DOHH2 (cell line): Measurements from ENCODE around the gene KIZ.

Experiments used
- H3F3A ChIP-seq: fragments of 200-600 bp; sonication (generic), shearing (Covaris generic); 2 replicates; pipeline ENCODE4 v1.6.0; 2016; ENCODE audit warnings: antibody characterized with exemption, mild to moderate bottlenecking; ENCODE audit not compliant: control insufficient read depth, insufficient read depth
- H3K27ac ChIP-seq: fragments of 200-600 bp; sonication (generic); 2 replicates; pipeline ENCODE4 v1.5.1; 2014; ENCODE audit warnings: low read depth, mild to moderate bottlenecking, low read length, moderate library complexity
- H3K27me3 ChIP-seq: fragments of 200-600 bp; sonication (generic); 2 replicates; pipeline ENCODE4 v1.6.1; 2014; ENCODE audit warnings: mild to moderate bottlenecking, low read length, mixed read lengths; ENCODE audit not compliant: control insufficient read depth
- H3K36me3 ChIP-seq: fragments of 200-600 bp; sonication (generic); 2 replicates; pipeline ENCODE4 v1.6.1; 2014; ENCODE audit warnings: mild to moderate bottlenecking, low read length, moderate library complexity, mixed read lengths; ENCODE audit not compliant: control insufficient read depth
- H3K4me1 ChIP-seq: fragments of 200-600 bp; sonication (generic); 2 replicates; pipeline ENCODE4 v1.6.1; 2014; ENCODE audit warnings: mild to moderate bottlenecking, low read length, mixed read lengths; ENCODE audit not compliant: control insufficient read depth
- H3K4me2 ChIP-seq: fragments of 200-600 bp; sonication (generic); 2 replicates; pipeline ENCODE4 v1.6.0; 2014; ENCODE audit warnings: mild to moderate bottlenecking, low read length, moderate library complexity
- H3K4me3 ChIP-seq: fragments of 200-600 bp; sonication (generic); 2 replicates; pipeline ENCODE4 v1.5.1; 2014; ENCODE audit warnings: mild to moderate bottlenecking, low read length, mixed read lengths
- H3K79me2 ChIP-seq: fragments of 200-600 bp; sonication (generic); 2 replicates; pipeline ENCODE4 v1.6.1; 2014; ENCODE audit warnings: mild to moderate bottlenecking, low read length, mixed read lengths; ENCODE audit not compliant: control insufficient read depth
- H3K9me2 ChIP-seq: fragments of 200-600 bp; sonication (generic); replicated peaks from 2 replicates; pipeline ENCODE4 v1.6.1; 2014; ENCODE audit warnings: mild to moderate bottlenecking, low read length, mixed read lengths; ENCODE audit not compliant: control insufficient read depth
- H3K9me3 ChIP-seq: fragments of 200-600 bp; sonication (generic); 2 replicates; pipeline ENCODE4 v1.6.1; 2014; ENCODE audit warnings: antibody characterized with exemption, low read length, mixed read lengths; ENCODE audit not compliant: control insufficient read depth, insufficient read depth
- H4K20me1 ChIP-seq: fragments of 200-600 bp; sonication (generic); 2 replicates; pipeline ENCODE4 v1.6.0; 2014; ENCODE audit warnings: low read depth, mild to moderate bottlenecking, antibody characterized with exemption, low read length, moderate library complexity; ENCODE audit not compliant: control insufficient read depth, insufficient read depth
- CTCF ChIP-seq: fragments of 200-600 bp; sonication (generic); IDR thresholded peaks from one replicate; pipeline ENCODE4 v1.5.1; 2014; ENCODE audit warnings: antibody characterized with exemption, mild to moderate bottlenecking, low read depth, low read length; ENCODE audit not compliant: poor library complexity, severe bottlenecking
- EZH2phosphoT487 ChIP-seq: fragments of 200-600 bp; sonication (generic); IDR thresholded peaks from 2 replicates; pipeline ENCODE4 v1.6.1; 2017; ENCODE audit warnings: borderline replicate concordance, mild to moderate bottlenecking, antibody characterized with exemption, low read length, moderate library complexity, mixed read lengths

The KIZ gene

GRCh38 chr20:21183722-21184121 lies 57.8 kb downstream of the KIZ start:
- H3K4me3 ChIP-seq, result no peak overlapping the region
- no peaks in the 10 kb centered on the region for H3K9me3 ChIP-seq
- H3K4me2 ChIP-seq, result no peak overlapping the region
- H3F3A ChIP-seq, result no peaks in the 10 kb centered on the region
- no peak overlapping the region for H3K27ac ChIP-seq
- H3K36me3 ChIP-seq, result no peaks in the 10 kb centered on the region
- no peaks in the 10 kb centered on the region for H3K9me2 ChIP-seq
- H3K79me2 ChIP-seq, result no peaks in the 10 kb centered on the region
- TF ChIP-seq EZH2phosphoT487, result no peak
- H3K27me3 ChIP-seq, result no peaks in the 10 kb centered on the region
- no peaks in the 10 kb centered on the region for H4K20me1 ChIP-seq
- no peaks in the 10 kb centered on the region for H3K4me1 ChIP-seq

- Histone ChIP-seq H3K79me2 (no peaks in the 10 kb centered on the region), H3F3A (no peaks in the 10 kb centered on the region), H3K27me3 (no peaks in the 10 kb centered on the region), H3K4me3 (no peak overlapping the region), H3K27ac (no peak overlapping the region), H3K36me3 (no peaks in the 10 kb centered on the region), H3K9me3 (no peaks in the 10 kb centered on the region), H4K20me1 (no peaks in the 10 kb centered on the region), H3K9me2 (no peaks in the 10 kb centered on the region), H3K4me1 (no peaks in the 10 kb centered on the region), H3K4me2 (no peak overlapping the region)
- no peak for TF ChIP-seq CTCF
- no peak for TF ChIP-seq EZH2phosphoT487
These were observed 58.9 kb downstream of the KIZ start for GRCh38 chr20:21184819-21185218.

- no peaks in the 10 kb centered on the region for H3K9me2 ChIP-seq
- no peaks in the 10 kb centered on the region for H3K4me1 ChIP-seq
- H3K4me2 ChIP-seq, result no peak overlapping the region
- no peaks in the 10 kb centered on the region for H3F3A ChIP-seq
- no peaks in the 10 kb centered on the region for H3K36me3 ChIP-seq
- no peaks in the 10 kb centered on the region for H3K9me3 ChIP-seq
- H3K27ac ChIP-seq, result no peak overlapping the region
- H3K79me2 ChIP-seq, result no peaks in the 10 kb centered on the region
- no peaks in the 10 kb centered on the region for H3K27me3 ChIP-seq
- H3K4me3 ChIP-seq, result no peak overlapping the region
- no peaks in the 10 kb centered on the region for H4K20me1 ChIP-seq
- no peak for TF ChIP-seq CTCF
These were observed 60.0 kb downstream of the KIZ start for GRCh38 chr20:21185849-21186248.

GRCh38 chr20:21189761-21190523 lies 64.1 kb downstream of the KIZ start:
- H3K27ac ChIP-seq, result no peak overlapping the region

More at GRCh38 chr20:21189761-21190523, 64.1 kb downstream of the KIZ start:
- TF ChIP-seq CTCF, result no peak
- TF ChIP-seq EZH2phosphoT487, result no peak
- Histone ChIP-seq H3K4me1 (no peaks in the 10 kb centered on the region), H3F3A (no peaks in the 10 kb centered on the region), H3K9me2 (no peaks in the 10 kb centered on the region), H3K4me2 (no peak overlapping the region), H3K36me3 (no peaks in the 10 kb centered on the region), H3K4me3 (no peak overlapping the region), H3K27me3 (no peaks in the 10 kb centered on the region), H3K79me2 (no peaks in the 10 kb centered on the region), H4K20me1 (no peaks in the 10 kb centered on the region), H3K9me3 (no peaks in the 10 kb centered on the region)
